Ascending aorta (tissue), 2 donors: ENCODE measurements around the gene CMTM1. TPM values are rescaled to one million over a fixed set of nuclear protein-coding genes. Genes with fewer than 3 reads are reported as not detected.

ENCODE experiments used
- DNase-seq, 2 donors: peaks; one replicate each; pipeline ENCODE4 v3.0.0-alpha.2; 2019; ENCODE audit warnings: low spot score in 2 of 2
- H3K27ac ChIP-seq, 2 donors: fragments of 200-600 bp; sonication (generic); one replicate each; pipeline ENCODE4 v1.5.1; 2016 to 2017; ENCODE audit warnings: mild to moderate bottlenecking in 1 of 2
- H3K27me3 ChIP-seq: fragments of 200-600 bp; sonication (generic); one replicate; pipeline ENCODE4 v1.5.1; 2017
- H3K36me3 ChIP-seq, 2 donors: fragments of 200-600 bp; sonication (generic); one replicate each; pipeline ENCODE4 v1.5.1; 2016
- H3K4me1 ChIP-seq, 2 donors: fragments of 200-600 bp; sonication (generic); one replicate each; pipeline ENCODE4 v1.5.1; 2016 to 2017; ENCODE audit warnings: mild to moderate bottlenecking in 1 of 2
- H3K4me3 ChIP-seq, 2 donors: fragments of 200-600 bp; sonication (generic); one replicate each; pipeline ENCODE4 v1.5.1; 2016 to 2017; ENCODE audit warnings: mild to moderate bottlenecking in 1 of 2
- H3K9me3 ChIP-seq, 2 donors: fragments of 200-600 bp; sonication (generic); one replicate each; pipeline ENCODE4 v1.5.1; 2016
- CTCF ChIP-seq, 3 experiments: fragments of 200-600 bp in 2 of 3; fragments of 450-650 bp in 1 of 3; sonication (generic) in 2 of 3; IDR thresholded peaks; one replicate each; pipeline ENCODE4 v1.5.1; 2016 to 2019; ENCODE audit warnings: antibody characterized with exemption in 3 of 3, mild to moderate bottlenecking in 1 of 3, moderate library complexity in 1 of 3
- intact Hi-C: fragments of 100-400 bp; cut with DNase I; formaldehyde crosslinking; loops from one replicate; pipeline ENCODE4 v1.15.1; 2023
- total RNA-seq: library from RNA; depleted of rRNA; stranded (reverse); fragments of >200 nt; gene quantifications from one replicate; pipeline ENCODE4 v1.1.0, GENCODE V29; 2016

CMTM1 gene
- total RNA-seq, 1 donor from 2014 or later: not detected

DNA sequence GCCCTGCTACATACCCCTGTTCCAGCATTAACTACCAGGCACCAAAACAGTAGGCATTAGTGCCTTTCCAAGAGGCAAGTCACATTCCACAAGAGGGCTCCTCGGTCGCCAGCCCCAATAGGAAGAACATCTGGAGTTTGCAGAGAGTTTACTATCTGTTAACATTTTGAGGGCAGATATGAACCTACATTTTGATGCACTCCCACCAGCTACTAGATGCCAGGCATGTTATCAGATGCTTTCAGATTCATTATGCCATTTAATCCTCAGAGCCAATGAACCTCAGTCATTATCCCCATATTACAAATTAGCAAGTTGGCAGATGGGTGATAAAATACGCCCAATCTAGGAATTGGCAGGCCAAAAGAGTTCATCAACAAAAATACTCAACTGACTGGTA is 8.8 kb downstream of the CMTM1 start:
- Histone ChIP-seq H3K27ac (no peak overlapping the region), H3K36me3 (no peaks in the 10 kb centered on the region), H3K4me1 (peaks cover 0 to 6% of the 10 kb centered on the region in 2 donors), H3K9me3 (no peaks in the 10 kb centered on the region), H3K27me3 (no peaks in the 10 kb centered on the region), H3K4me3 (no peak overlapping the region)
- no peak for TF ChIP-seq CTCF (IDR thresholded peaks at IDR 0.05)
- intact Hi-C loops: no loop called here
- DNase-seq: no peak

GRCh38 chr16:66576296-66576695 is 10.1 kb downstream of the CMTM1 start:
- intact Hi-C loops: no loop called here
- H3K36me3 ChIP-seq: no peaks in the 10 kb centered on the region
- no peak for DNase-seq
- no peak for TF ChIP-seq CTCF (IDR thresholded peaks at IDR 0.05)
- peaks cover 2 to 6% of the 10 kb centered on the region in 2 donors for H3K4me1 ChIP-seq
- H3K9me3 ChIP-seq: no peaks in the 10 kb centered on the region
- H3K27me3 ChIP-seq: no peaks in the 10 kb centered on the region
- H3K27ac ChIP-seq: no peak overlapping the region
- H3K4me3 ChIP-seq: no peak overlapping the region

DNA sequence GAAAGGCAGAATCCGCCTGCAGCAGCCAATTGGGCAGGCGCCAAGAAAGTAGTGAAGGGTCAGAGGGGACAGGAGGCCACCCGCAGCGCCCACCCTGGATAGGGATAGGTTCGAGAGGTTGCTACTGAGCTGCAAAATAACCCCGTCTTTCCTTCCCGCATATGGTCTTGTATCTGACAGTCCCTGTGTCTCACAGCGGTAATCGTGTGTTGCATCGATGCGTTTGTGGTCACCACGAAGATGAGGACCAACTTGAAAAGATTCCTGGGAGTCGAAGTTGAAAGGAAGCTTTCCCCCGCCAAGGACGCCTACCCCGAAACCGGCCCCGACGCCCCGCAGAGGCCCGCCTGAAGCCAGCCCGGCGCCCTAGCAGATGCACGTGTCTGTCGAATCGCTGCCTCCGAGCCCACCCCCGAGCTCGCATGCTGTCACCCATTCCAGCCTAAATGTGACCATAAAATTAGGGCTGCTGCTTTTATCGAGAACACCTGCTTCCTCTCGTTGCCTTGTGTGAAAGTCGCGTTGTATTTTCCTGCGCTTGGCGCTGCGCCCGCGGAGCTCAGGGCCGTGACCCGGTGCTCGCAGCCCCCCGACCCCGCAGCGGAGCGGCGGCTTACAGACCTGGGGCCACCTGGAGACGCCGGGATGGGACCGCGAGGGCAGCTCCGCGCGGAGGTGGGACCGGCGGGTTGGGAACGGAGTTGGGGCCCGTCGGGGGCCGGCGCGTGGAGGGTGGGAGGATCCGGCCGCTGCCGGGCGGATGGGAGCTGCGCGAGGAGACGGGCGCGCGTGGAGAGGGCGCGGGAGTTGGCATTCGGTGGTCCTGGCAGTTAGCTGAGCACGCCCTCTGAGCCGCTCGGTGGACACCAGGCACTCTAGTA is 12.7 kb downstream of the CMTM1 start, which contains the start of gene CMTM2:
Gene CMTM2, plus strand, starts transcription at position 813 of the 881 bp plus-strand sequence. CDS start 145 bp downstream, outside the sequence.
- intact Hi-C loops: no loop called here
- DNase-seq: no peak
- Histone ChIP-seq H3K9me3 (no peaks in the 10 kb centered on the region), H3K27me3 (no peaks in the 10 kb centered on the region), H3K27ac (peak within 1 kb of the TSS in 1 of 2 donors; percentile 57), H3K4me3 (peak within 1 kb of the TSS; percentile 7 to 55), H3K36me3 (no peaks in the 10 kb centered on the region), H3K4me1 (peaks cover 5 to 6% of the 10 kb centered on the region in 2 donors)
- TF ChIP-seq CTCF (IDR thresholded peaks at IDR 0.05): no peak

GRCh38 chr16:66580605-66581209 is 14.5 kb downstream of the CMTM1 start:
- no peak for DNase-seq
- intact Hi-C loops: no loop called here
- TF ChIP-seq CTCF (IDR thresholded peaks at IDR 0.05): no peak
- H3K9me3 ChIP-seq: no peaks in the 10 kb centered on the region
- no peaks in the 10 kb centered on the region for H3K36me3 ChIP-seq
- no peaks in the 10 kb centered on the region for H3K27me3 ChIP-seq
- H3K27ac ChIP-seq: peak overlapping the region; percentile 34 to 57
- no peak overlapping the region for H3K4me3 ChIP-seq
- H3K4me1 ChIP-seq: peaks cover 5 to 6% of the 10 kb centered on the region in 2 donors

DNA sequence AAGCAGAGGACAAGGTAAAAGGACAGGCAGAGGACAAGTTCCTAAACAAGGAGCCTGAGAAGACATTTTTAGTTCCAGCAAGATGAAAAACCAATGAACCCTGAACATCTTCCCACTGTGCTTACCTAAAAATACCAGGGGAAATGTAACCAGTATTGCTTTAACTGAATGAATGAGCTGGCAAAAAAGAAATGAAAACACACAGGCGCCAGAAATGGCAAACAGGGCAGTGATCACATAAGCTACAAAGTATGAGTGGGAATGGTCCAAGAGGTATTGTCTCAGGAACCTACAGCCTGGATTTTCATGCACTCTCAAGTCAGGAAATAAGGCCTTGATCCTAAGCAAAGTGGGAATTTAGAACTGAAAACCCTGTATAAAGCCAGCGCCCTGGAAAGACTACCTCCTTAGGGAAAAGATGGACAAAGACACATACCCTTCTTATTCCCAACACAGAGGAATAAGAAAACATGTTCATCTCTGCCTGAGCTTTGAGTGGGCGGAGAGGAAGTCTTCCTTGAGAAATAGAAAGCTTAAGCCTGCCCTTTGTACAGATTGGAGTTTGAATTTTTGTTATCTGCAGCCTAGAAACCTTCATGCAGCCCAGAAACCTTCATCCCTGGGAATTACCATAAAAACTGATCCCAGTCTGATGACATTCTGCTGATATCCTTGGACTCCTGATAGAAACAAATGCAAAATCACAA is 15.2 kb downstream of the CMTM1 start:
- Histone ChIP-seq H3K27me3 (no peaks in the 10 kb centered on the region), H3K9me3 (no peaks in the 10 kb centered on the region), H3K27ac (peak overlapping the region; percentile 34 to 57), H3K4me3 (no peak overlapping the region), H3K4me1 (peaks cover 5 to 6% of the 10 kb centered on the region in 2 donors), H3K36me3 (no peaks in the 10 kb centered on the region)
- intact Hi-C loops: no loop called here
- TF ChIP-seq CTCF (IDR thresholded peaks at IDR 0.05): no peak
- DNase-seq: no peak
